GM12801 (cell line): ENCODE measurements around the gene RXFP3.

Experiments used
- TF ChIP-seq, protein P1 (sequence below): IDR thresholded peaks from one replicate; pipeline ENCODE4 v1.5.1; 2011; ENCODE audit warnings: control low read depth; ENCODE audit not compliant: insufficient read length; ENCODE audit errors: extremely low read depth

RXFP3 gene, protein sequence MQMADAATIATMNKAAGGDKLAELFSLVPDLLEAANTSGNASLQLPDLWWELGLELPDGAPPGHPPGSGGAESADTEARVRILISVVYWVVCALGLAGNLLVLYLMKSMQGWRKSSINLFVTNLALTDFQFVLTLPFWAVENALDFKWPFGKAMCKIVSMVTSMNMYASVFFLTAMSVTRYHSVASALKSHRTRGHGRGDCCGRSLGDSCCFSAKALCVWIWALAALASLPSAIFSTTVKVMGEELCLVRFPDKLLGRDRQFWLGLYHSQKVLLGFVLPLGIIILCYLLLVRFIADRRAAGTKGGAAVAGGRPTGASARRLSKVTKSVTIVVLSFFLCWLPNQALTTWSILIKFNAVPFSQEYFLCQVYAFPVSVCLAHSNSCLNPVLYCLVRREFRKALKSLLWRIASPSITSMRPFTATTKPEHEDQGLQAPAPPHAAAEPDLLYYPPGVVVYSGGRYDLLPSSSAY

GRCh38 chr5:33936381-33937016, at the start of gene RXFP3:
Gene RXFP3 (plus strand): TSS chr5:33936386. CDS start chr5:33936741, 355 bp downstream.
- TF ChIP-seq, protein P1, sequence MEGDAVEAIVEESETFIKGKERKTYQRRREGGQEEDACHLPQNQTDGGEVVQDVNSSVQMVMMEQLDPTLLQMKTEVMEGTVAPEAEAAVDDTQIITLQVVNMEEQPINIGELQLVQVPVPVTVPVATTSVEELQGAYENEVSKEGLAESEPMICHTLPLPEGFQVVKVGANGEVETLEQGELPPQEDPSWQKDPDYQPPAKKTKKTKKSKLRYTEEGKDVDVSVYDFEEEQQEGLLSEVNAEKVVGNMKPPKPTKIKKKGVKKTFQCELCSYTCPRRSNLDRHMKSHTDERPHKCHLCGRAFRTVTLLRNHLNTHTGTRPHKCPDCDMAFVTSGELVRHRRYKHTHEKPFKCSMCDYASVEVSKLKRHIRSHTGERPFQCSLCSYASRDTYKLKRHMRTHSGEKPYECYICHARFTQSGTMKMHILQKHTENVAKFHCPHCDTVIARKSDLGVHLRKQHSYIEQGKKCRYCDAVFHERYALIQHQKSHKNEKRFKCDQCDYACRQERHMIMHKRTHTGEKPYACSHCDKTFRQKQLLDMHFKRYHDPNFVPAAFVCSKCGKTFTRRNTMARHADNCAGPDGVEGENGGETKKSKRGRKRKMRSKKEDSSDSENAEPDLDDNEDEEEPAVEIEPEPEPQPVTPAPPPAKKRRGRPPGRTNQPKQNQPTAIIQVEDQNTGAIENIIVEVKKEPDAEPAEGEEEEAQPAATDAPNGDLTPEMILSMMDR = no peak

DNA sequence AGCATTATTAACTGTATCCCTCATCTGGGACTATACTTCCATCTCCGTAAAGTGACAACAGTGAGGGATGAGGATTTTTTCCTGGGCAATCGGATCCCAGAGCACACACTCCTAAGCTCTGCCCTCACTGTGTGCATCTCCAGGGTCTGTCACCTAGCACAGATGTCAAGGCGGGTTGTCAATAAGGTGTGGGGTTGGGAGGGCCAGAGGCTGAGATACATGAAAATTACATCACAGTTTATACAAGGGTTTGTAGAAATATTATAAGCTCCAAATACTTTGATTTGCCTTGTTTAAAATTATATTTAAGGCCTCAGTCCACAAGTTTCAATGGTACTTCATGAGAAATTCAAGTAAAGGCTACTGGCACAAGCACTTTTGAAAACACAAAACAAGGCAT, 48.9 kb upstream of the RXFP3 start:
- TF ChIP-seq, protein P1 = no peak

- TF ChIP-seq, protein P1 = no peak
Observed at GRCh38 chr5:33888587-33888986, 47.6 kb upstream of the RXFP3 start.

DNA sequence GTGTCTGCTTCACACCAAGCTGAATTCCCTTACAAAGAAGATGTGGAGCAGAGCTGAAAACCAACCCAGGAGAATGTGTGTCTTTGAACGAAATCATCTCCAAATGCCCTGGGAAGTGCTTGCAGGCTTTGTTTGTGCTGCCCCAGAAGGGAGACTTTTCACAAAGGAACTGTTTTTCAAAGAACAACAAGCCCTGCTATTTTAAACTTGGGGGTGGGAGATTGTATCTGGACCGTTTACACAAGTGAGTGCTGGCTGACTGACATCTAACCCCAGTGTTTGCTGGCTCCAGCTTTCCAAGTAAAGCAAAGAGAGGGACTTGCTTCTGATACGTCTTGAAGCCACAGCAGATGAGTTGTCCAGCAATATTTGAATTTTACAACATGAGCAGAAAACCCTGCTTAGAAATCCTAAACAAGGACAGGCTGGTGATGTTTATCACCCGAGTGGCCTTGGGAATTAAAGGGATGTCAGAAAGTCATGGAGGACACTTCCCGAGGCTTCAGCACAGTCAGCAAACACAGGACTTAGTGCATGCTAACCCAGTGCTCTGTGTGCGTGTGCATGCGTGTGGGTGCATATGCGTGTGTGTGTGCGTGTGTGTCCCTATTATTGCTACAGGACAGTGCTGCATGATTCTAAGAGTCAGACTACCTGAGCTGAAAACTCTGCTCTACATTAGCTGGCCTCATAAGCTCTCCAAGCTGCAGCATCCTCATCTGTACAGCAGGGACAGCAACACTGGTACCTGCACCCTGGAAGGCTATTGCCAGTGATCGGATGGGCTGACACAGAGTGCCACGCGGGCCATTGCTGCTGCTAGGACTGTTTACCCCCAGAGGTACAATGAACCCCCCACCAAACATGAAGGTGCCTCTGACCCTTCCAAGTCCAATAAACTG, 45.8 kb upstream of the RXFP3 start:
- TF ChIP-seq, protein P1 = no peak

- TF ChIP-seq, protein P1 = no peak
Observed at GRCh38 chr5:33891446-33891787, 44.8 kb upstream of the RXFP3 start.

DNA sequence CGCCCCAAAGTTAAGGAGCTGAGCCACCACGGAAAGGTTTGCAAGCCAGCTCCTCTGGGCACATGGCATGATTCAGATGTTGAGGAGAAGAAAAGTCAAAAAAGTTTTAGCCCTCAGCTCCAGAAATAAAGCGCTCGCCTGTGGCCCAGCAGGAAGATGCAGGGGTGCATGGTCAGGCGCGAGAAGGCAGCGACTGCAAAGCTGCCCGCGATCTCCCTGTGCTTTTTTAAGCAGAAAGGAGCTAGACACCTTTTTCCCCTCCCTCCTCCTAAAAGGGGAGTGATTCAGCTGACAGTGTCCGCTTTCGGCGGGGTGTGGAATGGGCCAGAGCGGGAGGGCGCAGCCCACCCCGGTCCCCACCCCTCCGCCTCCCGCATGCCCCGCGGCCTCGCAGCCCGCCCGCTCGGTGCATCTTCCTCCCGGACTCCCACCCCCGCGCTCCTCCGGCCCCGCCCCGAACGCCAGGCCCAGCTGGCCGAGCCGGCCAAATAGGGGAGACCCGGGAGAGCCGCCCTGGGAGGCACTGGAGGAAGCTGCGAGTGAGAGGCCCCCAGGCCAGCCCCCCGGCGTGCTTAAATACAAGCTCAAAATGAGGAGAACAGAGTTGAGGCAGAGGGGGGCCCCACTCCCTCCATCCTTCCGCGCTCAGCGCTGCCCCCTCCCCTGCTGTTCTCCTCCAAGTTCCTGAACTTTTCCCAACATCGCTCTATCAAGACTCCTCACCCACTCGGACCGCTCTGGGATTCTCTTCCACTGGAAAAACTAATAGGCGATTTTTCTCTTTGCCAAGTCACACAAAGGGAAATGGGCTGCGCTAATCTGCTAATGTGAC, 44.2 kb upstream of the RXFP3 start, which contains the start of gene ADAMTS12:
Gene ADAMTS12 (minus strand): TSS at position 203 of the 832 bp plus-strand sequence. CDS start 134 bp downstream, at position 69.
- TF ChIP-seq, protein P1 = no peak
